Ishikawa (cell line): ENCODE measurements around the gene ABCC3.

ENCODE experiments used
- CREB1 ChIP-seq: IDR thresholded peaks from 2 replicates; pipeline ENCODE4 v1.6.1; 2012; ENCODE audit warnings: low read depth
- EGR1 ChIP-seq: IDR thresholded peaks from 2 replicates; pipeline ENCODE4 v1.6.1; 2012
- EP300 ChIP-seq: IDR thresholded peaks from 2 replicates; pipeline ENCODE4 v1.6.1; 2012; ENCODE audit warnings: borderline replicate concordance
- RAD21 ChIP-seq: IDR thresholded peaks from 2 replicates; pipeline ENCODE4 v1.6.1; 2012; ENCODE audit warnings: low read depth
- TCF12 ChIP-seq: IDR thresholded peaks from 2 replicates; pipeline ENCODE4 v1.6.1; 2012; ENCODE audit warnings: low read depth
- YY1 ChIP-seq: IDR thresholded peaks from 2 replicates; pipeline ENCODE4 v1.6.1; 2012; ENCODE audit warnings: low read depth
- TF ChIP-seq, protein P1 (sequence below): IDR thresholded peaks from 2 replicates; pipeline ENCODE4 v1.6.1; 2012; ENCODE audit warnings: low read depth, mild to moderate bottlenecking
- TF ChIP-seq, protein P2 (sequence below): IDR thresholded peaks from 2 replicates; pipeline ENCODE4 v1.6.1; 2012
- TF ChIP-seq, protein P3 (sequence below): IDR thresholded peaks from 2 replicates; pipeline ENCODE4 v1.6.1; 2012

DNA sequence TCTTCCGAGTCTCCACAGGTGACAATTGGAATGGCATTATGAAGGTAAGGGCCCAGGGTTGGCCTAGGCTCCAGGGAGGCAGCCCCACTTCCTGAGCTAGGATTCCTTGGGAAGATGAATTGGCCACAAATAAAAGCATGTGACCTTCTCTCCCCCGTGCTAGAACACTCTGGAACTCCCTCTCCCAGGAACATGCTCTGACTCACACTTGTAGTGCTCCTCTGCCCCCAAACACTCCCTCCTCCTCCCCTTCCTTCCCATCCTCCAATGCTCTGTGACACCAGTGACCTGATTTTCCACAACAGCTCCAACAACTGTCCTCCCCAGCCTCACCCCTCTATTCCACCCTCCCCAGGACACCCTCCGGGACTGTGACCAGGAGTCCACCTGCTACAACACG, 16.4 kb upstream of the ABCC3 start:
- TF ChIP-seq, protein P1, sequence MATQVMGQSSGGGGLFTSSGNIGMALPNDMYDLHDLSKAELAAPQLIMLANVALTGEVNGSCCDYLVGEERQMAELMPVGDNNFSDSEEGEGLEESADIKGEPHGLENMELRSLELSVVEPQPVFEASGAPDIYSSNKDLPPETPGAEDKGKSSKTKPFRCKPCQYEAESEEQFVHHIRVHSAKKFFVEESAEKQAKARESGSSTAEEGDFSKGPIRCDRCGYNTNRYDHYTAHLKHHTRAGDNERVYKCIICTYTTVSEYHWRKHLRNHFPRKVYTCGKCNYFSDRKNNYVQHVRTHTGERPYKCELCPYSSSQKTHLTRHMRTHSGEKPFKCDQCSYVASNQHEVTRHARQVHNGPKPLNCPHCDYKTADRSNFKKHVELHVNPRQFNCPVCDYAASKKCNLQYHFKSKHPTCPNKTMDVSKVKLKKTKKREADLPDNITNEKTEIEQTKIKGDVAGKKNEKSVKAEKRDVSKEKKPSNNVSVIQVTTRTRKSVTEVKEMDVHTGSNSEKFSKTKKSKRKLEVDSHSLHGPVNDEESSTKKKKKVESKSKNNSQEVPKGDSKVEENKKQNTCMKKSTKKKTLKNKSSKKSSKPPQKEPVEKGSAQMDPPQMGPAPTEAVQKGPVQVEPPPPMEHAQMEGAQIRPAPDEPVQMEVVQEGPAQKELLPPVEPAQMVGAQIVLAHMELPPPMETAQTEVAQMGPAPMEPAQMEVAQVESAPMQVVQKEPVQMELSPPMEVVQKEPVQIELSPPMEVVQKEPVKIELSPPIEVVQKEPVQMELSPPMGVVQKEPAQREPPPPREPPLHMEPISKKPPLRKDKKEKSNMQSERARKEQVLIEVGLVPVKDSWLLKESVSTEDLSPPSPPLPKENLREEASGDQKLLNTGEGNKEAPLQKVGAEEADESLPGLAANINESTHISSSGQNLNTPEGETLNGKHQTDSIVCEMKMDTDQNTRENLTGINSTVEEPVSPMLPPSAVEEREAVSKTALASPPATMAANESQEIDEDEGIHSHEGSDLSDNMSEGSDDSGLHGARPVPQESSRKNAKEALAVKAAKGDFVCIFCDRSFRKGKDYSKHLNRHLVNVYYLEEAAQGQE: no peak
- TF ChIP-seq RAD21: no peak
- TF ChIP-seq, protein P2, sequence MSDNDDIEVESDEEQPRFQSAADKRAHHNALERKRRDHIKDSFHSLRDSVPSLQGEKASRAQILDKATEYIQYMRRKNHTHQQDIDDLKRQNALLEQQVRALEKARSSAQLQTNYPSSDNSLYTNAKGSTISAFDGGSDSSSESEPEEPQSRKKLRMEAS: no peak
- TF ChIP-seq CREB1: no peak
- TF ChIP-seq TCF12: no peak
- TF ChIP-seq EP300: no peak
- no peak for TF ChIP-seq YY1
- TF ChIP-seq, protein P3, sequence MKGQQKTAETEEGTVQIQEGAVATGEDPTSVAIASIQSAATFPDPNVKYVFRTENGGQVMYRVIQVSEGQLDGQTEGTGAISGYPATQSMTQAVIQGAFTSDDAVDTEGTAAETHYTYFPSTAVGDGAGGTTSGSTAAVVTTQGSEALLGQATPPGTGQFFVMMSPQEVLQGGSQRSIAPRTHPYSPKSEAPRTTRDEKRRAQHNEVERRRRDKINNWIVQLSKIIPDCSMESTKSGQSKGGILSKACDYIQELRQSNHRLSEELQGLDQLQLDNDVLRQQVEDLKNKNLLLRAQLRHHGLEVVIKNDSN: no peak
- no peak for TF ChIP-seq EGR1
